GM23338 (cell line): ENCODE results near the gene PRDX3. TPM values are rescaled to one million over a fixed set of nuclear protein-coding genes. Genes with fewer than 3 reads are reported as not detected.

Experiments
- ATAC-seq: fragments of 200-7000 bp; cut with Tn5 transposase; 3 replicates; pipeline ENCODE4 v1.9.1; 2020
- DNase-seq: peaks from one replicate; pipeline ENCODE4 v3.0.0-alpha.2; 2015; ENCODE audit warnings: low spot score
- H2AFZ ChIP-seq: fragments of 200-600 bp; sonication (generic); 2 replicates; pipeline ENCODE4 v1.8.0; 2016; ENCODE audit warnings: antibody characterized with exemption, mild to moderate bottlenecking, moderate library complexity
- H3F3A ChIP-seq: fragments of 200-600 bp; sonication (generic); replicated peaks from 2 replicates; pipeline ENCODE4 v1.8.0; 2017; ENCODE audit warnings: antibody characterized with exemption, mixed run types, low read depth
- H3K27ac ChIP-seq: fragments of 200-600 bp; sonication (generic); 2 replicates; pipeline ENCODE4 v1.6.1; 2016; ENCODE audit warnings: low read depth
- H3K27me3 ChIP-seq: fragments of 200-600 bp; sonication (generic); 2 replicates; pipeline ENCODE4 v1.8.0; 2016; ENCODE audit warnings: mild to moderate bottlenecking, mixed run types, moderate library complexity; ENCODE audit not compliant: insufficient read depth
- H3K36me3 ChIP-seq: fragments of 200-600 bp; sonication (generic); 2 replicates; pipeline ENCODE4 v1.8.0; 2016; ENCODE audit warnings: mild to moderate bottlenecking; ENCODE audit not compliant: insufficient read depth
- H3K4me1 ChIP-seq: fragments of 200-600 bp; sonication (generic); 2 replicates; pipeline ENCODE4 v1.8.0; 2016; ENCODE audit warnings: mild to moderate bottlenecking, moderate library complexity; ENCODE audit not compliant: insufficient read depth
- H3K4me2 ChIP-seq: fragments of 200-600 bp; sonication (generic); 2 replicates; pipeline ENCODE4 v1.7.1; 2017; ENCODE audit warnings: mixed run types
- H3K4me3 ChIP-seq: fragments of 200-600 bp; sonication (generic); 2 replicates; pipeline ENCODE4 v1.6.1; 2016; ENCODE audit warnings: mixed run types
- H3K79me2 ChIP-seq: fragments of 200-600 bp; sonication (generic); replicated peaks from 2 replicates; pipeline ENCODE4 v1.8.0; 2017; ENCODE audit warnings: mild to moderate bottlenecking; ENCODE audit not compliant: insufficient read depth
- H3K9me2 ChIP-seq: fragments of 200-600 bp; sonication (generic); 2 replicates; pipeline ENCODE4 v1.8.0; 2017; ENCODE audit not compliant: insufficient read depth
- H4K20me1 ChIP-seq: fragments of 200-600 bp; sonication (generic); replicated peaks from 2 replicates; pipeline ENCODE4 v1.8.0; 2017; ENCODE audit warnings: mild to moderate bottlenecking; ENCODE audit not compliant: insufficient read depth
- H3K27ac Mint-ChIP-seq: 2 replicates; pipeline ENCODE4 v1.8.0; 2020; ENCODE audit warnings: inconsistent platforms, mild to moderate bottlenecking, moderate library complexity, mixed read lengths
- H3K27me3 Mint-ChIP-seq: 3 replicates; pipeline ENCODE4 v1.8.0; 2022; ENCODE audit warnings: low read depth, mild to moderate bottlenecking, moderate library complexity, mixed read lengths, inconsistent platforms; ENCODE audit not compliant: insufficient read depth, poor library complexity
- H3K36me3 Mint-ChIP-seq: 3 replicates; pipeline ENCODE4 v1.8.0; 2021; ENCODE audit warnings: low read depth, mild to moderate bottlenecking, inconsistent platforms, moderate library complexity, mixed read lengths
- H3K4me1 Mint-ChIP-seq: 3 replicates; pipeline ENCODE4 v1.8.0; 2020; ENCODE audit warnings: mild to moderate bottlenecking, inconsistent platforms, mixed read lengths
- H3K4me3 Mint-ChIP-seq: 3 replicates; pipeline ENCODE4 v1.8.0; 2021; ENCODE audit warnings: moderate library complexity, mild to moderate bottlenecking, inconsistent platforms, mixed read lengths
- H3K9me3 Mint-ChIP-seq: 3 replicates; pipeline ENCODE4 v1.8.0; 2020; ENCODE audit warnings: moderate library complexity, mild to moderate bottlenecking, inconsistent platforms, mixed read lengths
- CREB1 ChIP-seq: fragments of 250-450 bp; sonication (Bioruptor Pico); IDR thresholded peaks from 2 replicates; pipeline ENCODE4 v1.5.0; 2020; ENCODE audit warnings: low read depth, mild to moderate bottlenecking, moderate library complexity
- CTCF ChIP-seq, 2 experiments: fragments of 200-600 bp in 1 of 2; sonication (generic) in 1 of 2; conservative IDR thresholded peaks; 2 replicates each; pipeline versions ENCODE4 v1.5.1 to v1.6.1; 2016 to 2017; ENCODE audit warnings: antibody characterized with exemption in 2 of 2, low read depth in 2 of 2, mild to moderate bottlenecking in 2 of 2, moderate library complexity in 1 of 2
- ETS1 ChIP-seq: IDR thresholded peaks from 2 replicates; pipeline ENCODE4 v1.6.1; 2016; ENCODE audit warnings: antibody characterized with exemption
- JUNB ChIP-seq: IDR thresholded peaks from one replicate; pipeline ENCODE4 v1.6.1; 2016; ENCODE audit warnings: antibody characterized with exemption; ENCODE audit not compliant: unreplicated experiment
- NANOG ChIP-seq: IDR thresholded peaks from 2 replicates; pipeline ENCODE4 v1.6.1; 2016; ENCODE audit warnings: antibody characterized with exemption, borderline replicate concordance
- POLR2AphosphoS5 ChIP-seq: IDR thresholded peaks from 2 replicates; pipeline ENCODE4 v1.6.1; 2016; ENCODE audit warnings: antibody characterized with exemption, low read depth
- REST ChIP-seq: IDR thresholded peaks from one replicate; pipeline ENCODE4 v1.6.1; 2018; ENCODE audit warnings: antibody characterized with exemption; ENCODE audit not compliant: unreplicated experiment
- STAT1 ChIP-seq: IDR thresholded peaks from one replicate; pipeline ENCODE4 v1.6.1; 2016; ENCODE audit warnings: antibody characterized with exemption; ENCODE audit not compliant: unreplicated experiment
- ZNF114 ChIP-seq: fragments of 250-450 bp; sonication (Bioruptor Pico); IDR thresholded peaks from 2 replicates; pipeline ENCODE4 v1.5.0; 2020; ENCODE audit warnings: mild to moderate bottlenecking, moderate library complexity
- ZNF462 ChIP-seq: fragments of 250-450 bp; sonication (Bioruptor Pico); IDR thresholded peaks from 2 replicates; pipeline ENCODE4 v1.5.0; 2020; ENCODE audit warnings: mild to moderate bottlenecking, moderate library complexity
- polyA plus RNA-seq: library from polyadenylated mRNA; unstranded; fragments of >200 nt; fragmentation: Nextera tagmentation; extraction: Ambion mirVana; gene quantifications from 2 replicates; pipeline ENCODE4 v1.2.1, GENCODE V29; 2016
- total RNA-seq: library from RNA; depleted of rRNA; stranded (reverse); fragments of >200 nt; shearing (Covaris generic); gene quantifications from 2 replicates; pipeline ENCODE4 v1.2.3, GENCODE V29; 2014

Gene PRDX3
- total and polyA plus RNA-seq, 2 experiments from 2014 or later = 275 to 285 TPM

- TF ChIP-seq ETS1 = no peak
- no peak for TF ChIP-seq CREB1
- no peak for TF ChIP-seq NANOG
- TF ChIP-seq POLR2AphosphoS5 = no peak
- no peak for TF ChIP-seq ZNF462 (CRISPR knock-in tag)
- TF ChIP-seq JUNB = no peak
- TF ChIP-seq STAT1 = no peak
Observed at GRCh38 chr10:119222537-119222936, 43.9 kb upstream of the PRDX3 start (continued).

GRCh38 chr10:119221666-119222065, 43.1 kb upstream of the PRDX3 start:
- no peak overlapping the region for H3K27ac Mint-ChIP-seq
- no peaks in the 10 kb centered on the region for H4K20me1 ChIP-seq
- H3K9me3 Mint-ChIP-seq = no peaks in the 10 kb centered on the region
- H3K4me3 ChIP-seq = no peak overlapping the region
- H3K4me1 ChIP-seq = peaks cover 5% of the 10 kb centered on the region; the same call in 1 of the 2 replicates
- no peaks in the 10 kb centered on the region for H3K79me2 ChIP-seq
- H3K4me2 ChIP-seq = no peak overlapping the region
- ATAC-seq (no peak), DNase-seq (no peak)
- peaks cover 5% of the 10 kb centered on the region for H3K27me3 Mint-ChIP-seq
- H3K4me1 Mint-ChIP-seq = peaks cover 27% of the 10 kb centered on the region
- H3K9me2 ChIP-seq = no peaks in the 10 kb centered on the region
- no peaks in the 10 kb centered on the region for H3K27me3 ChIP-seq
- H3K4me3 Mint-ChIP-seq = no peak overlapping the region
- H3K27ac ChIP-seq = no peak overlapping the region
- no peak overlapping the region for H2AFZ ChIP-seq
- 0 out of 2 replicates have a peak, but pooled peaks cover 3% of the 10 kb centered on the region for H3F3A ChIP-seq
- H3K36me3 ChIP-seq = no peaks in the 10 kb centered on the region
- no peaks in the 10 kb centered on the region for H3K36me3 Mint-ChIP-seq
- no peak for TF ChIP-seq CREB1
- TF ChIP-seq CTCF (conservative IDR thresholded peaks at IDR 0.05; ENCODE audit: low read depth in 2 of 2) = no peak
- no peak for TF ChIP-seq REST
- no peak for TF ChIP-seq ZNF114
